DMS 273 (cell line): ENCODE results near the gene MPG.
A peak's percentile ranks its signal among the peaks of the same experiment; 100 is the strongest.

Experiments
- DNase-seq: peaks from one replicate; lab custom pipeline; 2025; ENCODE audit not compliant: unreplicated experiment; lab: John Stamatoyannopoulos, UW

MPG gene

DNA sequence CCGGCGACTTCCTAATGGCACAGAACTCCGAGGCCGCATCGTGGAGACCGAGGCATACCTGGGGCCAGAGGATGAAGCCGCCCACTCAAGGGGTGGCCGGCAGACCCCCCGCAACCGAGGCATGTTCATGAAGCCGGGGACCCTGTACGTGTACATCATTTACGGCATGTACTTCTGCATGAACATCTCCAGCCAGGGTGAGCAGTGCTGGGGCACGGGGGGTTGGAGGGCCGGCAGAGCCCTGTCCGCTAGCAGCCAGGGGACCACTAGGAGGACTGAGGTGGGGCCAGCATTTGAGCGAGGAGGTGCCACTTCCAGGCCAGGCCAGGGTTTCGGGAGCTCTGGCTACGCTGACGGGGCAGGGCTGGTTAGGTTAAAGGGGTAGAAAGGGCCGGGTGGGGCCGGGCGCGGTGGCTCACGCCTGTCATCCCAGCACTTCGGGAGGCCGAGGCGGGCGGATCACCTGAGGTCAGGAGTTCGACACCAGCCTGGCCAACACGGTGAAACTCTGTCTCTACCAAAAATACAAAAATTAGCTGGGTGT is 5.1 kb downstream of the MPG start:
- DNase-seq = no peak

- peak; percentile 40 for DNase-seq
Observed at GRCh38 chr16:83781-84615, 6.0 kb downstream of the MPG start.

GRCh38 chr16:84718-85406 is 6.8 kb downstream of the MPG start:
- DNase-seq = peak; percentile 60

- no peak for DNase-seq
Observed at GRCh38 chr16:85407-85782, 7.4 kb downstream of the MPG start.

GRCh38 chr16:85865-86264 is 7.8 kb downstream of the MPG start:
- no peak for DNase-seq

- no peak for DNase-seq
Observed at GRCh38 chr16:86483-86952, 8.5 kb downstream of the MPG start.

DNA sequence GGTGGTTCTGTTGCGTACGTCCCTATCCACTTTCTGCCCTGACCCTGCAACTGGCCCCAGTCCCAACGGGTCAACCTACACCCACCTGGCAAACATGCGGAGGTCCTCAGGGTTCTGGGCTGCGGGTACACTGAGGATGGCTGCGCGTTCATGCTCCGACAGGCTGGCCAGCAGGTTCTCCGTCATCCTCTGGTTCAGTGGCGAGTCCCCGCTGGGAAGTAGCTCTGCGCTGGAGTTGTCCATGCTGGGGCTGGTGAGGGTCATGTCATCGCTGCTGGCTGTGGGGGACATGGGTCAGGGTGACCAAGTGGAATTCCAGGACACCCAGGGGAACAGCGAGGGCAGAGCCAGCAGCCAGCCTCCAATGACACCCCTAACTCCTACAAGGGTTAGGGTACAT is 10.6 kb downstream of the MPG start:
- DNase-seq = no peak

DNA sequence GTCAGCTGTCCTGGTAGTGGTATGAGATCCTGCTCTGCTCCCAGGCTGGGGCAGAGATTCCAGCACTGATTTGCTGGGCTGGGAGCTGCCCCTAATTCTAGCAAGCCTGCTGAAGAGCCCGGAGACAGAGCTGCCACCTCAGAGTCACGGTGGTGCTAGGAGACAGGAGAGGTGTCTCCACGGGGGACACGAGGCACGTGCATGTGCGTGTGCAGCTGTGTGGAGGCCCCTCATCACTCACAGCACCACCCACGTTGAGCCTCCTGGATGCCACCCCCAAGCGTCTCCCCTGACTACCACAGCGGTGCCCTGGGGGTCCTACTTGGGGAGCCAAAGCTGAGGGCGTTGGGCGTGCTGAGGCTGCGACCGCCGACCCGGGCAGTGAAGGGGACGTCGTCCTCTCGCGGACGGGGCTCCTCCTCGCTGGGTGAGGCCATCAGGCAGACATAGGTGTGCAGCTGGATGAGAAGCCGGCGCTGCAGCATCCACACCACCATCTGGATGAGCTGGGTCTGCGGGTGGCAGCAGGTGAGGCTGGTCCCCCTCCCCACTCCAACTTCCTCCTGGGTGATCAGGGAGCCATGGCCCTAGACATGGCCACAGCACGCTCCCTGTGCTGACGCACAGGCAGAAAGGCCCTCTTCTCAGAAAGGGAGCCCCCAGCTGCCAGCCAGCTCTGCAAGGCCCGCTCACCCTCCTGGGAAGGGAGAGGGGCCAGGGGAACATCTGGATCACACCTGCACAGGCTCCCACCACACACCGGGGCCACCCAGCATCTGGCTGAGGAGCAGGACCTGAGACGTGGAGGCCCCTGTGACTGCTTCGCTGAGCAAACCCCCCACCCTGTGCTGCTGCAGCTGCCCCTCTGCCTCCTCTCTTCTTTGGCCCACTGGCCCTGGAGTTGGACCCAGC is 11.6 kb downstream of the MPG start:
- no peak for DNase-seq

DNA sequence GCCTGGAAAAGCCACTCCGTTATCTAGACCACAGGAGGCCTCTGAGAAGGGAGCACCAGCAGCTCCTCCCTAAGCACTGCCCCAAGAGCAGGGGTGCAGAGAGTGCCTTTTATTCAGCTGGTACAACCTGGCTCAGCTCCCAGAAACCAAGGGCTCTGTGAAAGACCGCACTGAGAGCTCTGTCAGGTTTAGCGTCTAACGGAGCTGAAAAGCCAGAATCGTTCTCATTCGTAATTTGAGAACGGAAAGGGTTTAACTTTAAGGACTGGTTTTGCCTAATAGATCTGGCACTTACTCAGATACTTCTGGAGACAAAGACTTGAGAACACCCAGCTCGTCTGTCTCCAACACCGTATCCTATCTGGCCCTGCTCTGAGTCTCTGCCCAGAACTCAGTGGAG is 13.5 kb downstream of the MPG start:
- DNase-seq = peak; percentile 71

DNA sequence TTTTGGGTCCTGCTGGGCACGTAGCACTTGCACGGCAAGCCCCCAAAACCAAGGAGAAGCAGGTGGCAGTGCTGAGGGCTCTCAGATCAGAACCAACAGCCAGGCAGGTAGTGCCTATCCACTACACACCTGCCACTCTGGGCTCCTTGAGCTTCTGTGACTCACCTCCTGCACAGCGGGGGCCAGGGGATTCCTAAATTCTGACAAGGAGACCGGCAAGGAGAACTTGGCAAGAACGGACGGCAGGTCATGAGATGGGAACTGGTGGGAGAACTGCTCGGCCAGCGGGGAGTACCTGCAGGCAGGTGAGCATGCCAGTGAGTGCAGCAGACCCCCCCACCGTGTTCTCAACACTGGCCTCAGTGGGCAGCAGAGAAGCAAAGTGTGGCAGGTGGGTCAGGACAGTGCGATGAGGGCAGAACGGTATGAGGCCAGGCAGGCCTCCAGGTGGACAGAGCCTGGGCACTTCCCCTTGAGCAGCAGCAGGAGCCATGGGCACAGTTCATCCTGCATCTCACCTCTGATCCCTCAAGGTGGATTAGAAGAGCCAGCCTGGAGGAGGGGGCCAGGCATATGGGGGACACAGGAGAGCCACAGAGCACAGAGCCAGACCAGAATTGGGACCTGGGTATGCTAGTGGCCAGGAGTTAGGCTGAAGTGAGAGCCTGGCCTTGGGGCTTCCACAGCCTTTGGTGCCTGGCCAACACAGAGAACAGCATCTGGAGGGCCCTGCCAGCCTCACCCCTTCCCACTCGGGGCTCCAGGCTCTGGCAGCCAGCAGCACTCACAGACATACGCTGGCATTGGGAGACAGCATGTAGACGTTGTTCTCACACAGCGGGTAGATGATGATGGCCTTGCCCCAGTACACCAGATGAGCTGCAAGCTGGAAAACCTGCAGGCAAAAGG is 14.7 kb downstream of the MPG start:
- peak; percentile 70 for DNase-seq

- no peak for DNase-seq
Observed at GRCh38 chr16:94918-95265, 16.9 kb downstream of the MPG start.

DNA sequence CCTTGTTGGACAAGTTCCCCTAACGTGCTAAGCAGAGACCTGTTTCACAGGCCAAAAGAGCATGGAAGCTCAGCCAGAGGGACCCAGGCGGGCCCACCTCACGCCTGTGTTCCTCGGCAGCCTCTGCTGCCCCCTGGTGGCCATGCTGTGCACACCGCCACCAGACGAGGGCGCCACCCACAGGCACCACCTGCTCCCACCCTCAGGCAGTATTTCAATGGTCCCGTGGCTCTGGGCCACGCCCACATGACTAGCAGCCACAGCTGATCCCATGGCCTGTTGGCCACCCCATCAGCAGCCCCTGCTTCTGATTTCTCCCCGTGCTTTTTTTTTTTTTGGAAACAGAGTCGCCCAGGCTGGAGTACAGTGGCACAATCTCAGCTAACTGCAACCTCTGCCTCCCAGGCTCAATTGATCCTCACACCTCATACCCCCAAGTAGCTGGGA is 18.9 kb downstream of the MPG start:
- DNase-seq = peak; percentile 95

- DNase-seq = no peak
Observed at GRCh38 chr16:97822-98221, 19.8 kb downstream of the MPG start.

GRCh38 chr16:100989-101388 is 23.0 kb downstream of the MPG start:
- no peak for DNase-seq

GRCh38 chr16:101586-101985 is 23.6 kb downstream of the MPG start:
- DNase-seq = no peak

DNA sequence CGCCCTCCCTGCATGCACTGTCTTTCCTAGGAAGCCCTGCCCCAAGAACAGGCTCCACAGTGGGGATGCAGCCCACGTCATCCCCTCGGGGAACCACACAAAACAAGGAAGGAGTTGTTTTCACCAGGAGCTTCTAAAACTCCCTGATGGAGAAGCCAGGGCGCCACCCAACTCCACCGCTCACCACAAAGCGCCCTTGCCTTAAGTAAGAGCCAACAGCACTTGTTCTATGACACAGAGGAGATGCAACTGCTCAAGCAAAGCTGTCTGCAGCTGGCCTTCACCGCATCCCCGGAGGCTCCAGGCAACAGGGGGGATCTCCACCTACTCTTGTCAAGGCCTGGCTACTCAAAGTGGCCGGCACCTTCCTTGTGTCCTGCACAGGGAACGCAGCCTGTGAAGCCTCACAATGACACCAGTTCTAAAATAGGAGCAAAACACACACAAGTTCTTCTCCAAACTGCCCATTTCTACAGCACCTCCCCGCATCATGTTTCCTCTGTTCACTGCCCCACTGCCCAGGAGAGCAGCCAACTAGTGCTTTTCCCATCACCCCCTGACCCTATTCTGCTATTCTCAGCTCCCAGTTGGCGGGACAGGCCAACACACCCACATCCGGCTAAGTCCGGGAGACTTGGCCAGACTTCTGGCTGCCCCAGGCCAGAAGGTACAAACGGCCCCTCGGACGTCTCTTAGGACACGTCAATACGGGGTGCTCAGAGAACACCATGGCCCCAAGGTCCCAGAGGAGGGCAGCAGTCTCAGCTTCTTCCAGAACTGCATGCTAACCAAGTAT is 24.2 kb downstream of the MPG start:
- DNase-seq = no peak

GRCh38 chr16:104355-104754 is 26.3 kb downstream of the MPG start:
- no peak for DNase-seq

- DNase-seq = no peak
Observed at GRCh38 chr16:104928-105327, 26.9 kb downstream of the MPG start.

DNA sequence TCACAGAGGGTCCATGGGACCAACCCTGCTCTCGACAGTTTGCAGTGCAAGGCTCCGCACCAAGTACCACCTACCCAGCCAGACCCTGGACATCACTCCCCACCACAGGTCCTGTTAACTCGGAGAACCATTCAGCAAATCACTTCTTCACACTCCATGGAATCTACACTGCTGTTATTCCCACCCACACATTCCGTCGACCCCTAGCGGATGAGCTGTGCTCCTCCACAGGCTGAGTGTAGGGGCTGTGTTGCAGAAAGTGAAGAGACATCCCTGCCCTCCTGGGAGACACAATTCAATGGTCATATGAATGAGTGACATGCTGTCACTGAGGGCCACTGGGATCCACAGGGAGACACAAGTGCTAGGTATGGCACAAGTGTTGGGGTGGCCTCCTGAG is 27.5 kb downstream of the MPG start:
- DNase-seq = no peak
